Small intestine (tissue), 7 donors: ENCODE results near the gene CCDC82. TPM values are rescaled to one million over a fixed set of nuclear protein-coding genes. Genes with fewer than 3 reads are reported as not detected.
A peak's percentile ranks its signal among the peaks of the same experiment; 100 is the strongest.

Experiments
- DNase-seq, 2 donors: peaks; one replicate each; pipeline versions ENCODE4 v3.0.0 to v3.0.0-alpha.2; 2013
- FAIRE-seq: peaks from 2 replicates; lab custom pipeline; 2012; peaks lifted over from hg19 to GRCh38; lab: Jason Lieb, UNC
- H3K27ac ChIP-seq, 3 donors: one replicate each; pipeline ENCODE4 v1.5.1; 2013; ENCODE audit warnings: low read length in 2 of 3, mild to moderate bottlenecking in 2 of 3, control low read depth in 1 of 3, inconsistent platforms in 1 of 3, low read depth in 1 of 3, moderate library complexity in 1 of 3
- H3K27me3 ChIP-seq, 3 donors: one replicate each; pipeline ENCODE4 v1.6.1; 2013; ENCODE audit warnings: low read length in 3 of 3, inconsistent platforms in 1 of 3; ENCODE audit not compliant: control insufficient read depth in 3 of 3, insufficient read depth in 3 of 3
- H3K36me3 ChIP-seq, 3 donors: one replicate each; pipeline ENCODE4 v1.6.1; 2013; ENCODE audit warnings: low read length in 3 of 3, inconsistent platforms in 1 of 3, low read depth in 1 of 3, mild to moderate bottlenecking in 1 of 3, moderate library complexity in 1 of 3; ENCODE audit not compliant: control insufficient read depth in 3 of 3, insufficient read depth in 2 of 3
- H3K4me1 ChIP-seq, 3 donors: one replicate each; pipeline ENCODE4 v1.6.1; 2013; ENCODE audit warnings: low read length in 2 of 3, inconsistent platforms in 1 of 3, low read depth in 1 of 3, mild to moderate bottlenecking in 1 of 3, moderate library complexity in 1 of 3; ENCODE audit not compliant: control insufficient read depth in 3 of 3, insufficient read depth in 2 of 3
- H3K4me3 ChIP-seq, 3 donors: one replicate each; pipeline ENCODE4 v1.5.1; 2013; ENCODE audit warnings: low read length in 3 of 3, control low read depth in 1 of 3, inconsistent platforms in 1 of 3, low read depth in 1 of 3, mild to moderate bottlenecking in 1 of 3, moderate library complexity in 1 of 3
- H3K9me3 ChIP-seq, 2 donors: one replicate each; pipeline ENCODE4 v1.6.1; 2013; ENCODE audit warnings: low read depth in 1 of 2, low read length in 1 of 2; ENCODE audit not compliant: control insufficient read depth in 2 of 2, insufficient read depth in 1 of 2
- WGBS, 3 donors: extraction: QIAGEN DNeasy Blood & Tissue Kit; methylation state at CpG; one replicate each; pipeline ENCODE4 v1.1.7; 2013; 5-methylcytosine and 5-hydroxymethylcytosine counted together
- polyA plus RNA-seq, 4 donors: library from polyadenylated mRNA; stranded (reverse) in 3 of 4; unstranded in 1 of 4; fragments of 200-250 nt in 3 of 4; fragments of 120-200 nt in 1 of 4; gene quantifications; one replicate each; pipeline versions ENCODE4 v1.2.1 to v1.2.3, GENCODE V29; 2013
- donor health status: healthy with polysubstance abuse.
- donor health status: control.
- donor health status: control.
- donor health status: Bipolar disorder and iron deficiency.
- donor health status: healthy.

CCDC82 gene
- polyA plus RNA-seq, 4 donors, result 10.3 to 22.9 (median 12.2) TPM

DNA sequence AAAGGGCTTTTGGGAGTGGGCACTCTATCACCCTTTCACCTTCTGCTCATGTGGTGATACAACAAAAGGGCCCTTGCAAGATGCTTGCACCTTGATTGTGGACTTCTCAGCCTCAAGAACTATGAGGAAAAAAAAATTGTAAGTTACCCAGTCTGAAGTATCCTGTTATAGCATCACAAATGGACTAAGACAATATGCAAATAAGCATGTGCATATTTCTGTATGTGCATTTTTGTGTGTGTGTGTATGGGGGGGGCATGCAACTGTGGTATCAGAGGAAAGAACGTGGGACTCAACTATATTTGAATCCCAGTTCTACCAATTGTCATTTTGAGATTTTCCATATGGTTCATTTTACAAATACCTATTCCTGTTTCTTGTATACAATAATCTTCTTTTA lies 11.0 kb upstream of the CCDC82 start:
- 86 to 97% (median 92%) methylated on average over 1 of the region's 1 CpG for WGBS, 3 donors
- H3K36me3 ChIP-seq, result no peaks in the 10 kb centered on the region
- no peaks in the 10 kb centered on the region for H3K4me1 ChIP-seq
- no peak overlapping the region for H3K27ac ChIP-seq
- FAIRE-seq (no peak), DNase-seq (no peak)
- no peaks in the 10 kb centered on the region for H3K9me3 ChIP-seq
- no peak overlapping the region for H3K4me3 ChIP-seq
- no peaks in the 10 kb centered on the region for H3K27me3 ChIP-seq

DNA sequence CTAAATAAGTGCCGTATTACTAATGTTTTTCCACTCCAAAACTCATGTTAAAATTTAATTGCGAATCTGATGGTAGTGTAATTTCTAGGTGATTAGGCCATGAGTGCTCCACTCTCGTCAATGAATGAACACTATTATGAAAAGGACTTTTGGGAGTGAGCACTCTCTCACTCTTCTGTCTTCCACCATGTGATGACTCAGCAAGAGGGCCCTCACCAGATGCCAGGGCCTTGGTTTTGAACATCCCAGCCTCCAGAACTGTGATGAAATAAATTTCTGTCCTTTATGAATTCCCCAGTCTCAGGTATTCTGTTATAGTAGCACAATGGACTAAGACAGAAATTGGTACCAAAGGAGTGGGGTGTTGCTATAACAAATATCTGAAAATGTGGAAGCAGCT lies 8.2 kb upstream of the CCDC82 start:
- Histone ChIP-seq H3K4me3 (no peak overlapping the region), H3K36me3 (no peaks in the 10 kb centered on the region), H3K9me3 (no peaks in the 10 kb centered on the region), H3K27me3 (no peaks in the 10 kb centered on the region), H3K27ac (no peak overlapping the region), H3K4me1 (no peaks in the 10 kb centered on the region)
- DNase-seq (no peak), FAIRE-seq (no peak)
- 92 to 94% (median 92%) methylated on average over 3 of the region's 3 CpGs for WGBS, 3 donors

DNA sequence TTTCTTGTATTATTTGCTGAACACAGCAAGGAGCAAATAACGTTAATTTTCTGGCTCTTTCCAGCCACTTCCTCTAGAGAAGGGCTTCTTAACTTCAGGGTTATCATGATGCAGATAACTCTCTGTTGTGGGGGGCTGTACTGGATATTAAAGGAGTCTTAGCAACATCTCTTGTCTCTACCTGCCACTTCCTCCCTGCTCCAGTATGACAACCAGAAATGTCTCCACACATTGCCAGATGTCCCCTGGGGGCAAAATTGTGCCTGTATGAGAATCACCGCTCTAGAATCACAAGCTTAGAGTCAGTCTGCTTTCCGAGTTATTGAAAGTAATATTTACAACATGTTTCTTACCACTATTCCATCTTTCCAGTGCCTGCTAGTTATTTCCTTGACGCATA lies 6.9 kb upstream of the CCDC82 start:
- no peak overlapping the region for H3K4me3 ChIP-seq
- no peak overlapping the region for H3K27ac ChIP-seq
- H3K27me3 ChIP-seq, result no peaks in the 10 kb centered on the region
- DNase-seq (no peak), FAIRE-seq (no peak)
- H3K36me3 ChIP-seq, result no peaks in the 10 kb centered on the region
- WGBS, 3 donors, result 73 to 81% (median 74%) methylated on average over 4 of the region's 4 CpGs
- H3K9me3 ChIP-seq, result no peaks in the 10 kb centered on the region
- no peaks in the 10 kb centered on the region for H3K4me1 ChIP-seq

DNA sequence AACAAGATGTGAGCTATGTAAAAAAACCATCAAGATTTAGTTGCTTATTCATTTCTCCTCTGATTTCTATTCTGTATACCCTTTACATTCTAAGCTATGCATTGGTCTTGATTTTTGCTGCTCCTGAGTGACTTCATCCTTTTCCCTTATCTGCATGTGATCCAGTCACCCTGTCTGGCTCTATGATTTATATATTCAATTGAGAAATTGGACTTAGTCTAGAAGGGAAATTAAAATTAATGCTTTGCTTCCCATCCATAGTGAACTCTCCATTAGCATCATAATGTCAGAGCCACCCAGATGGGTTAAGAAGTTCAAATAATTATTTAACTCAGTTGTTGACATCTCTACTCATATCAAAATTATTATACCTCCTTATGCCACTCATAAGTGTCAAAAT lies 5.1 kb upstream of the CCDC82 start:
- no peak overlapping the region for H3K4me3 ChIP-seq
- H3K27ac ChIP-seq, result no peak overlapping the region
- DNase-seq (no peak), FAIRE-seq (no peak)
- peaks cover 0 to 9% of the 10 kb centered on the region in 2 donors for H3K9me3 ChIP-seq
- H3K27me3 ChIP-seq, result no peaks in the 10 kb centered on the region
- H3K4me1 ChIP-seq, result no peaks in the 10 kb centered on the region
- no peaks in the 10 kb centered on the region for H3K36me3 ChIP-seq

DNA sequence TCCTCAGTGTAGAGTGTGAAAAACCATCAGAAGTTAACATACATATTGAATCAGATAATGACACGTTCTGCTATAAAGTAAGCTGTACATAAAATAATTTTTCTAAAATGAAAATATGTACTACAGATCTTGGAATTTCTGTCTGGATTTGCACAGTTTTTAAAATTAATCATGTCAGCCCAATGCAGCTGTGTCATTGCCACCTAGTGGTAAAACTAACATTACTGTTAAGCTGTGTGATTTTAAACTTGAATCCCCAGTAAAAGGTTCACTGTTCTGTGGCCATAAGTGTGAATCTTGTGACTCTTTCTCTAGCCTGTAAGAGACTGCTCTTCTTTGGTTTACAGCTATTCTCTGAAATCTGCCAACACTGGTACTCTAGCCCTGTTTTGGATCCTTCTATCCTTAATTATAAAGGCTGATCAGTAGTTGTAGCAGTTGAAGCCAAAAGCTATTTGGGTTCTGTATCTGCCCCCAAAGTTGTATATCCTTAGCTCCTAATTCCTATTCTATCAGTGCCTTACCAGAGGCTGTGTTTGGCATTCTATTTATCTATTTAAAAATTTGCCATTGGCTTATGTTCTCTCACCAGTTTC lies 4.1 kb upstream of the CCDC82 start:
- no peak for FAIRE-seq

DNA sequence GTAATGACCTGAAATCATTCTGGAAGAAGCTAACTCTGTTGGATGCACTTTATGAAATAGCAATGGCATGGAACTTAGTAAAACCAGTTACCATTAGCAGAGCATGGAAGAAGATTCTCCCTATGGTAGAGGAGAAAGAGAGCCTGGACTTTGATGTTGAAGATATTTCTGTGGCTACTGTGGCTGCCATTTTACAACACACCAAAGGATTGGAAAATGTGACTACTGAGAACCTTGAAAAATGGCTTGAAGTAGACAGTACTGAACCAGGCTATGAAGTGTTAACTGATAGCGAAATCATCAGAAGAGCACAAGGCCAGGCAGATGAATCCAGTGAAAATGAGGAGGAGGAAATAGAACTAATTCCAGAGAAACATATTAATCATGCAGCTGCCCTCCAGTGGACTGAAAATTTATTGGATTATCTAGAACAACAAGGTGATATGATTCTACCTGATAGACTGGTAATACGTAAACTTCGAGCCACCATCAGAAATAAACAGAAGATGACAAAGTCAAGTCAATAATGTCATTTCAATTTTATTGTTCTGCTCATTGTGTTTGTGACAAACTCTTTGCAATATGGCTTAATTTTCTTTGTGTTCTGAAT lies 2.1 kb upstream of the CCDC82 start:
- 89 to 97% (median 90%) methylated on average over 3 of the region's 3 CpGs for WGBS, 3 donors
- DNase-seq, result no peak

More for the DNA sequence above, 4.1 kb upstream of the CCDC82 start:
- H3K4me1 ChIP-seq, result no peaks in the 10 kb centered on the region
- WGBS, 3 donors, result 4 to 20% (median 6%) methylated on average over 1 of the region's 1 CpG
- H3K9me3 ChIP-seq, result peaks cover 0 to 9% of the 10 kb centered on the region in 2 donors
- H3K4me3 ChIP-seq, result no peak overlapping the region
- no peaks in the 10 kb centered on the region for H3K36me3 ChIP-seq
- no peaks in the 10 kb centered on the region for H3K27me3 ChIP-seq
- DNase-seq, result peak; percentile 34 to 41
- no peak overlapping the region for H3K27ac ChIP-seq

DNA sequence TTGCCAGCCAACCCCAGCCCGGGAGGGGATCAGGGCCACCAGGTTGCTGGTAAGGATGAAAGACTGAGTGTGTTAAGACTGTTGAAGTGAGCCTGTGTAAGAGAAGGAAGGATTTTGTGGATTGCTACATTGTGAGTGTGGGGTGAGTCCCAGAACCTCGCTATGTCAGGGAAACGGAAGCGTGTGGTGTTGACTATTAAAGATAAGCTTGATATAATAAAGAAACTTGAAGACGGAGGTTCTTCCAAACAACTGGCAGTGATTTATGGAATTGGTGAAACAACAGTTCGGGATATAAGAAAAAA lies 728 bp upstream of the CCDC82 start:
- peaks cover 0 to 2% (median 0%) of the 10 kb centered on the region in 3 donors for H3K36me3 ChIP-seq
- FAIRE-seq, result no peak

More for the DNA sequence above, 2.1 kb upstream of the CCDC82 start:
- Histone ChIP-seq H3K27ac (no peak overlapping the region), H3K9me3 (peaks cover 0 to 9% of the 10 kb centered on the region in 2 donors), H3K27me3 (no peaks in the 10 kb centered on the region), H3K36me3 (no peaks in the 10 kb centered on the region), H3K4me3 (no peak overlapping the region), H3K4me1 (peaks cover 0 to 3% (median 3%) of the 10 kb centered on the region in 3 donors)
- no peak for FAIRE-seq

DNA sequence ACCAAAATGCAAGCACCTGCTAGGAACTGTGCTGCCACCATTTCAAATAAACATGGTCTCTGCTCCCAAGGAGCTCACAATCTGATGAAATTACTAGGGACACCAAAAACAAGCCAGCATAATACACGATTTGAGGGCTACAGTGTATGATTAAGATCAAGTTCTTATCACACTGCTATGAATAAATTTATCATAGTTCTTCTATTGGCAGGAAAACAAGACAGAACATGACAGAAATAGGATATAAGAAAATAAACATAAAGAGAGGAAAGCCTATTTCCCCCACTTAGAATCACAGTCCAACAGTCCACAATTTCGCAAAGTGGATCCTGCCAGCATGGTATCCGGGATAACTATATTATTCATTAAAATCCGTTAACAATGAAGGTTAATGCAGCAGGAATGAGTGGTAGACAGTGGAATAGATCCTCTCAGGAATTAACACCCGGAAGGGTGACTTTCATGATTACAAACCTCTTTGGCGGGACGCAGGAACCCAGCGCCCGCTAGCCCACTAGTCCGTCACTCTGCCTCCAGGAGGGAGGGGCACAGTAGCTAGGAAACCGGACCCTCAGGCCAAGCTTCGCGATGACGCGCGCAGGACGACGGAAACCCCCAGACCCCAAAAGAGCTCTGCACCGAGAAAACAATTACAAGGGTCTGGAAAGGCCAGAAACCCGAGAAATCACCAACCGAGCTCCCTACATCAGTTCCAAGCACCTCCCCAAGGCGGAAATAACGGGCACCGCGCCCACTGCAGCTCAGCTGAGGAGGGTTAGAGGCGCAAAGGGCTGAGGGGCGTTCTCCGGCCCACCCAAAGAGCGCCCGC lies 607 bp downstream of the CCDC82 start:
- H3K36me3 ChIP-seq, result peaks cover 0 to 2% (median 0%) of the 10 kb centered on the region in 3 donors
- peak overlapping the region; percentile 47 to 94 (median 77) for H3K4me3 ChIP-seq
- peak overlapping the region in 2 of 3 donors; percentile 80 to 95 for H3K27ac ChIP-seq
- 0 to 1% (median 1%) methylated on average over 30 of the region's 30 CpGs for WGBS, 3 donors
- peaks cover 0 to 9% of the 10 kb centered on the region in 2 donors for H3K9me3 ChIP-seq
- peaks cover 0 to 3% (median 3%) of the 10 kb centered on the region in 3 donors for H3K4me1 ChIP-seq
- DNase-seq, result no peak
- no peaks in the 10 kb centered on the region for H3K27me3 ChIP-seq
- FAIRE-seq, result no peak

More for the DNA sequence above, 728 bp upstream of the CCDC82 start:
- Histone ChIP-seq H3K4me3 (peak overlapping the region; percentile 47 to 94 (median 77)), H3K27ac (peak overlapping the region; percentile 90 to 97 (median 95)), H3K4me1 (peaks cover 0 to 3% (median 3%) of the 10 kb centered on the region in 3 donors), H3K27me3 (no peaks in the 10 kb centered on the region), H3K9me3 (peaks cover 0 to 9% of the 10 kb centered on the region in 2 donors)
- WGBS, 3 donors, result 10 to 25% (median 13%) methylated on average over 6 of the region's 6 CpGs
- DNase-seq, result peak in 1 of 2 donors; percentile 40
